HG03457 (cell line): ENCODE results near the gene PPM1B.
"Not testable (repeated sequence)": the region's sequence is repeated elsewhere in the genome, so short reads cannot be mapped to it uniquely, and the experiment has no call there.

Source experiments
- ATAC-seq: cut with Tn5 transposase; IDR thresholded peaks from one replicate; pipeline ENCODE4 v1.9.1; 2021; ENCODE audit warnings: moderate number of reproducible peaks; ENCODE audit not compliant: unreplicated experiment

The PPM1B gene

DNA sequence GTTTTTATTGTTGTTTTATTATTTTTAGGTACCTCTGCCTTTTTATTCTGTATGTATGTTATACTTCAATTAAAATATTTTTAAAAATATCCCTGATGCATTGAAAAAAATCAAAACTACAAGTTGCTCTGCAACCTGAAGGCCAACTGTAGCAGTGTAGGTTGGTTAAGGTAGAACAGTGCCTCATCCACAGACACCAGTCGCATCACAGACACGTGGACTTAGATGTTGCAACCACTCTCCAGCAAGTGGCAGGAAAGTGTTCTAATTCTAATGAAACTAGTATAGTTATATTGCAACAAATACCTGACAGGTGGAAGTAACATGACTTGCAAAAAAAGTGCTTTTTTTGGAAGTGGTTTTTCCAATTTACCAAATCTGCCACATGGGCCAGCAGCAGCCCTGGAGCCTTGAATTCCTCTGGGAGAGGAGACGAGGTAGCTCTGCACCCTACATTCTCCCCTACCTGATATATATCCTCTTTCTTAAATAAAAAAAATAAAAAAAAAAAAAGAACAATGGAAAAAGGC, 78.2 kb downstream of the PPM1B start:
- ATAC-seq = no peak

DNA sequence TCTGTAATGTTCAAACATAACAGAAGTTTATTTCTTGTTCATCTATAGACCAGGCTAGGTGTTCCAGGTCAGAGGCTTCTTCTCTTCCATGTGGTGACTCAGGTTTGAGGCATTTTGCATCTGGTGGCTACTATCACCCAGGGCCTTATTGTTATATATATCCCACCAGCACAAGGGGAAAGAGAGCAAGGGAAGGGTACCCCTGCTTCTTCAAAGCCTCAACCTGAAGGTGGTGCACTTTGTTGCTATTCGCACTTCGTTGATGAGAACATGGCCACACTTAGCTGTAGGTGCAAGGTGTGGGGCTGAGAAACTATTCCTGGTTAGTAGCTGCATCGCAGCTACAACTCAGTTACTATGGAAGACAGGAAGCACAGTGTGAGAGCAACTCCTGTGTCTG, 79.2 kb downstream of the PPM1B start:
- no peak for ATAC-seq

GRCh38 chr2:44249269-44249668, 80.6 kb downstream of the PPM1B start:
- ATAC-seq = not testable (repeated sequence)

- no peak for ATAC-seq
Observed at GRCh38 chr2:44250376-44250775, 81.7 kb downstream of the PPM1B start.

GRCh38 chr2:44254023-44254422, 85.3 kb downstream of the PPM1B start:
- ATAC-seq = no peak

GRCh38 chr2:44255704-44256103, 87.0 kb downstream of the PPM1B start:
- ATAC-seq = not testable (repeated sequence)

- not testable (repeated sequence) for ATAC-seq
Observed at GRCh38 chr2:44257802-44258201, 89.1 kb downstream of the PPM1B start.

DNA sequence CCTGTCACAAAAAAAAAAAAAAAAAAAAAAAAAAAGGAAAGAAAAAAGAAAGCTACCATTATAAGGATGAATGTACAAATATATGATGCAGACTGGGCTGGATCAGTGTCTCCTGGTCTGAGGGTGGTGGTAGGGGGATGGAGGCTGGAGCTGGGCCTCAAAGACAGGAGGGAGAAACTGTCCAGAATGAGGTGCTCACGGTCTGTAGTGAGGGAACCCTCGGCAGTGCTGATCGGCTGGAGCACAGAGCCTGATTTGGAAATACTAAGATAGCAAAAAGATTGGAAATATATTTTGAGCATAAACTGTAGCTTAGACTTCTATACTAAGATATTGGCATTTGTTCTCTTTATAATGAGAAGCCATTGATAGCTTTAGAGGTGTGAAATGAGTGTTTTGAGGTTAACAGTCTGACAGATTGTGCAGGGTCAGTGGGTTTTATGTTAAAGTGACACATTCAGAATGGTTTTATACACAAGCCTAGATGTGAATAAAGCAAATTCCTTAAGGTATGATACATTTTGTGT, 98.7 kb downstream of the PPM1B start:
- ATAC-seq = no peak

DNA sequence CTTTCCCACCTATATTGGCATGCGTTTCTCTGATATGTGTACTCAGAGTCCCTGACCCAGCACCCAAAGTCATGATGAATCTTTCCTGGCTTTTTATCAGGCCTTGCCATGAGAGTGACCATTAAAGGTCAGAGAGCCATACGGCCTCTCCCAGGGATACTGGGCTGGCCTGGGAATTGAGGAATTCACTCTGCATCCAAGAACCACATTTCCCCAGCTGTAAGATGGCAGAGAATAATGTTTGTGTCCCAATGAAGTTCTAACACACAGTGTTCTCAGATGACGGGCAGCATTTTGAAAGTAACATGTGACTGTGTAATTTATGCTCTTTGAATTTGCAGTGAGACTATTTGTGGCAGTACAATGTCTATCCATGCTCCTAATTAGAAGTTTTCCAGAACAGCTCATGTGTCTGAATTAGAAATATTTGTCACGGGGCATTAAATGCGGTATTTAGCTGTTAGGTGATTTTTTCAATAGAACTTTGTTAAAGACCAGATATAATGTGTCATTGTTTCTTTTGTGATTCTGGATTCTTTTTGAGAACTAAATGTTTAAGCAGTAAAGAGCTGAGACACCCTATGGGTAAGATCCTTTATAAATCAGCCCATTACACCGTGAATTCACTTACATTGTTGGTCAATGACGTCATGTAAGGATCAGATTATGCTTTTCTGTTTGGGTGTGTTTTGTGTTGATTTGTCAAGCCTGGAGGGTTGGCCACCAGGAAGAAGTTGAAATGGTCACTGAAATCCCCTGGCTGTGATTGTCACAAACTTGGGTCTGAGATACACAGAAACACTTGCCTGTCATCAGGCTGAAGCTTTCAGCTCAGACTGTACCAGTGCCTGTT, 99.3 kb downstream of the PPM1B start:
- no peak for ATAC-seq

GRCh38 chr2:44269831-44270230, 101.2 kb downstream of the PPM1B start:
- no peak for ATAC-seq

- ATAC-seq = no peak
Observed at GRCh38 chr2:44271296-44271695, 102.6 kb downstream of the PPM1B start.

DNA sequence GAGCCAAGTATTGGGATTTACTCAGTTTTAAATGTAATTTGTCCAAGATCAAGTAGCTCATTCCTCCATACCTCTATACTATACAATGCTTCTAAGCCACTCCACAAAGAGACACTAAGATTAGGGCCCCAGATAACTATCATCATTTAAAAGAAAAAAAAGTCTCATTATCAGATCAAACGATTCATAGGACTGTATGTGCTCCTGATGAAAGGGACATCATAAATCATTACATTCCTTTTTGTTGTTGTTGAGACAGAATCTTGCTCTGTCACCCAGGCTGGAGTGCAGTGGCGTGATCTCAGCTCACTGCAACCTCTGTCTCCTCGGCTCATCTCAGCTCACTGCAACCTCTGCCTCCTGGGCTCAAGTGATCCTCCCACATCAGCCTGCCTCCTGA, 104.4 kb downstream of the PPM1B start:
- no peak for ATAC-seq

DNA sequence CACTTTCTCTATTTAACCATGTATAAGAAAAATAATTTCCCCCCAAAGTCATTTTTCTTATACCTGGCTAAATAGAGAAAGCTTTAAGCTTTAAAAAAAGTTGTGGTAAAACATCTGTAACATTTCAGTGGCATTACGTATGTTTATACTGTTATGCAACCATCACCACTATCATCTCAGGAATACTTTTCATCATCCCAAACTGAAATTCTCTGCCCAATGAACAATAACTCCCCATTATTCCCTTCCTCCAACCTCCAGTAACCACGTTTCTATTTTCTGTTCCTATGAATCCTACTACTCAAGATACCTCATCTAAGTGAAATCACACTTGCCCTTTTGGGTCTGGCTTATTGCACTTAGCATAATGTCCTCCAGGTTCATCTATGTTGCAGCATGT, 104.9 kb downstream of the PPM1B start:
- no peak for ATAC-seq

- no peak for ATAC-seq
Observed at GRCh38 chr2:44275927-44276303, 107.2 kb downstream of the PPM1B start.

- no peak for ATAC-seq
Observed at GRCh38 chr2:44277541-44277940, 108.9 kb downstream of the PPM1B start.

DNA sequence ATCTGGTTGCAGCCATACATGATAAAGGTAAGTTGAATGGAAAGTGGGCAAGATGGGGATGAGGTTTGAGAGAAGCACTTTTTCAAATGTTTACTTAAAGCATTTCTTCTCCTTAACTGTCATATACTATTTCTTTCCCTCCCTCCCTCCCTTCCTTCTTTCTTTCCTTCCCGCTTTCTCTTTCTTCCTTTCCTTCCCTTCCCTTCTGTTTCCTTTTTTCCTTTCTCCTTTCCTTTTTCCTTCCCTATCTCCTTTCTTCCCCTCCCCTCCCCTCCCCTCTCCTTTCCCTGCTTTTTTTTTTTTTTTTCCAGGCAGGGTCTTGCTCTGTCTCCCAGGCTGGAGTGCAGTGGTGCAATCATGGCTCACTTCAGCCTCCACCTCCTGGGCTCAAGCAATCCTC, 112.2 kb downstream of the PPM1B start:
- no peak for ATAC-seq
